AG20443 (cell line): Measurements from ENCODE around the gene GALR3.
A peak's percentile ranks its signal among the peaks of the same experiment; 100 is the strongest.

Experiments
- DNase-seq: peaks from one replicate; pipeline ENCODE4 v3.0.0; 2012; ENCODE audit warnings: low spot score, mixed read lengths

The GALR3 gene

GRCh38 chr22:37803639-37804351, 19.4 kb upstream of the GALR3 start:
- no peak for DNase-seq

DNA sequence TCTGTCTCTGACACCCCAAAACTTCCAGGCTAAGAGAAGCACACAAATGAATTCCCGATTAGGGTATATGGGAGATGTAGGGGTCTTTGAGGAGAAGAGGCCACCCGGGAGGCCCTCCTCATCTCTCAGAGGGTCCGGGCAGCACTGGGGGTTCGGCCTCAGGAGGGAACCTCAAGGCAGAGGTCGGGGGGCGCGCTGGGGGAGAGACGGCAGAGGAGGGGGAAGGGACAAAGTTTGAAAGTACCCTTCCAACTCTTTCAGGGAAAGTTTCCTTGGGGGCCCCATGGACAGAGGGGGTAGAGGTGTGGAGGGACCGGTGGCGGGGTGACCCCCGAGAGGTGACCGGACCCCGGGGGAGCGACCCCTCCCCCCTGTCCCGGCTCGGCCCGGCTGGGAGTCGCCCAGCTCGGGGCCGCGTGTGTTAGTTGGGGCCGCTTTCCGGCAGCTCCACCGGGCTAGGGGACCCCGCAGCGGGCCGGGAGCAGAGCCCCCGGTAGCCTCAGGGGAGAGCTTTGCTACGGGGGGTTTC, 18.8 kb upstream of the GALR3 start:
- peak; percentile 57 for DNase-seq

- DNase-seq: peak; percentile 93
Observed at GRCh38 chr22:37804881-37805809, 18.0 kb upstream of the GALR3 start.

- no peak for DNase-seq
Observed at GRCh38 chr22:37805810-37806277, 17.3 kb upstream of the GALR3 start.

DNA sequence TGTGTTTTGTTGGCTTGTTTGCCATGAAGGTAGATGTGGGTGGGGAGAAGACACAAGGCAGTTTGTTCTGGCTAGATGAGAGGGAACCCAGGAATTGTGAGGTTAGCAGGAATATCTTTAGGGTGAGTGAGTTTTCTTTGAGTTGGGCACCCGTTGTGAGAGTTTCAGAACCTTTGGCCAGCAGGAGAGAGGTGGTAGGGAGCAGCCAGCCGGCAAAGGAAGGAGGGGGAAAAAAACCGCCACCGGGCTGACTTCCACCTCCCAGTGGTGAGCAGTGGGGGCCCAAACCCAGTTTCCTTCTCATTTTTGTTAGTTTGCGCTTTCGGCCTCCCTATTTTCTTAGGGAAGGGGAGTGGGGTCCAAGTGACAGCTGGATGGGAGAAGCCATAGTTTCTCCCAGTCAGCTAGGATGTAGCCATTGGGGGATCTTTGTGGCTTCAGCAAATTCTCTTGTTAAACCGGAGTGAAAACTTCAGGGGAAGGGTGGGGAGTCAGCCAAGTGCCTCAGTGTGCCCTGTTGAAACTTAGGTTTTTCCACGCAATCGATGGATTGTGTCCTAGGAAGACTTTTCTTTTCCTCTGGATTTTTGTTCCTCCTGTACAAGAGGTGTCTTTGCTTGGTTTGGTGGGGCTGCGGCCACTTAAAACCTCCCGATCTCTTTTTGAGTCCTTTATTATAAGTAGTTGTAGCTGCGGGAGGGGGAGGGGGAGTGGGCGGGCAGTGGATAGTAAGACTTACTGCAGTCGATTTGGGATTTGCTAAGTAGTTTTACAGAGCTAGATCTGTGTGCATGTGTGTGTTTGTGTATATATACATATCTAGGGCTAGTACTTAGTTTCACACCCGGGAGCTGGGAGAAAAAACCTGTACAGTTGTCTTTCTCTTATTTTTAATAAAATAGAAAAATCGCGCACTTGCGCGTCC, 16.5 kb upstream of the GALR3 start:
- DNase-seq: no peak

GRCh38 chr22:37807410-37808293, 15.5 kb upstream of the GALR3 start, which contains the start of gene GCAT:
Gene GCAT, plus strand, starts transcription at chr22:37807934. Its CDS starts 34 bp downstream, at chr22:37807968.
- peak; percentile 99 for DNase-seq

DNA sequence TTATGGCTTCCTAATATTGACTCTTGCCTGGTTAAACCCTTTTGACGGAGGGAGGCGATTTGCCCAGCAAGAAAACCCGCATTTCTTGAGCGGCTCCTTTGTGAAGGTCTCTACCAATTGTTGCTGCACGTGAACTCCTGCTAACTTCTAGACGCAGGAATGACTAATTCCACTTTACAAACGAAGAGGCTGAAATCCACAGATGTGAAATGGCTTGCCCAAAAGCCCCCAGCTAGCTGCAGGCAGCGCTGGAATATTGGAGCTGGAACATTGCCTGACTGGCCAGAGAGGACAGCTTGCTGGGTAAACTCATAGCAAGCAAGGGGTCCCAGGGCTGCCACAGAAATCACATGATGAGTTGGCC, 14.9 kb upstream of the GALR3 start:
- no peak for DNase-seq

DNA sequence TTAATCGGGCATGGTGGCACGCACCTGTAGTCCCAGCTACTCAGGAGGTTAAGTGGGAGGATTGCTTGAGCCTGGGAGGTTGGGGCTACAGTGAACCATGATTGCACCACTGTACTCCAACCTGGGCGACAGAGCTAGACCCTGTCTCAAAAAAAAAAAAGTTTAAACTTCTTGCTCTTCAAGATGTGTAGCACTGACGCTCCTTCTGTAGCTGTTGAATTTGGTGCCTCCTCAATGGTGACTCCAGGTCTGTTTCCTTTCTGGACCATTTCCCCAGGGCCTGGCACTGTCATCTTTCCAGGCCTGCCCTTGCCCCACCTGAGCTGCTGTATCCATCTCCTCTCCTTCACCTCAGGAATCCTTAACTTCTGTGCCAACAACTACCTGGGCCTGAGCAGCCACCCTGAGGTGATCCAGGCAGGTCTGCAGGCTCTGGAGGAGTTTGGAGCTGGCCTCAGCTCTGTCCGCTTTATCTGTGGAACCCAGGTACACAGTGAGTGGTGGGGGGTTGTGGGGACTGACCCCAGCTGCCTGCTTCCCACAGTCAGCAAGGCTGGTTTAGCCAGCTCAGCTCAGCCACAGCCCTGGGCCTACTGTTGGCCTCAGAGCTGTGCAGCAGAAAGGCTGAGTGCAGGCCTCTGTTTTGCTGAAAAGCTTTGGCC, 13.4 kb upstream of the GALR3 start:
- DNase-seq: no peak

GRCh38 chr22:37811867-37812266, 11.3 kb upstream of the GALR3 start:
- no peak for DNase-seq

DNA sequence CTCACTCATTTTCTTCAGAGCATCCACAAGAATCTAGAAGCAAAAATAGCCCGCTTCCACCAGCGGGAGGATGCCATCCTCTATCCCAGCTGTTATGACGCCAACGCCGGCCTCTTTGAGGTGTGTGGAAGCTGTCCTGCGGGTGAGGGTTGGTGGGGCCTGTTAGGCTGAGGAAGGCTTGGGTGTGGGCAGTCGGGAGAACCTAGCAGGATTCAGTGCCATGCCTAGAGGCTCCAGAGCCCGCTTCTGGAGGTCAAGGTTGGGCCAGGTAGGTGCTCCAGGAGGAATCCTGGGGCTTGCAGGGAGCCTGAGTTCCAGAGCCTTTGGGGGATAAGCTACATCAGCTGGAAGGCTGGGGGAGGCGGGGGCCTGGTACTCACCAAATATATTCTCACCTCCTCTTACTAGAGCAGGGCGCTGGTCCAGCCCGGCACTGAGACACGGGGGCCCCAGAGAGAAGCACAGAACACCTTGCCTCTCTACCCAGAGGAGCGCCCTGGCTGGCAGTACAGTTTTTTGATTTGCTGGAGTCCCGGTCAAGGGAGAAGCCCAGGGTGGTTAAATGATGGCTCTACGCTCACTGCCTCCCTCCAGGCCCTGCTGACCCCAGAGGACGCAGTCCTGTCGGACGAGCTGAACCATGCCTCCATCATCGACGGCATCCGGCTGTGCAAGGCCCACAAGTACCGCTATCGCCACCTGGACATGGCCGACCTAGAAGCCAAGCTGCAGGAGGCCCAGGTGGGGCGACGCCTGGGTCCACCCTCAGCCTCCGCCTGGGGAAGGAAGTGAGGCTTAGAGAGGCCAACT, 10.1 kb upstream of the GALR3 start:
- no peak for DNase-seq

GRCh38 chr22:37815593-37815992, 7.6 kb upstream of the GALR3 start:
- no peak for DNase-seq

GRCh38 chr22:37816543-37817180, 6.5 kb upstream of the GALR3 start:
- DNase-seq: no peak

GRCh38 chr22:37817705-37818408, 5.3 kb upstream of the GALR3 start:
- peak; percentile 95 for DNase-seq

DNA sequence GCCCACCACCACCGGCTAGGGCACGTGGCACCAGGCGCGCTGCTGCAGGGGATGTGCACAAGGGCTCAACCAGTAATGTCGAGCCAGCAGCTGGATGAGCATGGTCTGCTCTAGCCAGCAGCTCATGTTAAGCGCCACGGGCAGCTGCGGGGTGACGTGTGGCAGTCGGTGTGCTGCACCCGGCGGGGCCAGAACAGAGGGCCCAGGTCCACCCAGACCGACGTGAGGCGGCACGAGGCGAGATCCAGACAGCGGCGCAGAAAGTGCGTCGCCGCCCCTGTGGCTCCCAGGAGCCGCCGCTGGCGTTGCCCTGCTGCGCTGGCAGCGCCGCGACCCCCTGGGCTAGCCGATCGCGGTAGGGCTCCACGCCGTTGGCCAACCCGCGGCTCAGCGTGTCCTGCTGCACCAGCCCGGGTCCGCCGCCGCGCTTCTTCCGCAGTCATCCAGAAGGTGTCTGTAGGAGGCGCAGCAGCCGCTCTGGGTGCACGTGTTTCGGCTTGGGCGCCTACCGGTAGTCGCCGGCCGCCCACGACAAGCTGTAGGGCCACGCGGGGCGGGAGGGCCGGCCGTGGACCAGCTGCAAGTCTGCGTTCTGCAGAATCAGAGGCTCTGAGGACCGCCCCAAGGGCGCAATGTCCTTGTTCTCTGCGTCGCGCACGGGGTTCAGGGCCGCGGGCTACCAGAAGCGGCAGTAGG, 4.6 kb upstream of the GALR3 start:
- peak; percentile 79 for DNase-seq

GRCh38 chr22:37819105-37819433, 4.1 kb upstream of the GALR3 start:
- DNase-seq: no peak

GRCh38 chr22:37820350-37820749, 2.8 kb upstream of the GALR3 start:
- no peak for DNase-seq

- no peak for DNase-seq
Observed at GRCh38 chr22:37822079-37822833, 926 bp upstream of the GALR3 start.
